HL-60/S4 treated with retinoic acid at 250 ng/mL for 4 days and 3 days (cell line): Measurements from ENCODE around the gene SLC1A2.

ENCODE experiments used
- in situ Hi-C: fragments of 300-500 bp; cut with MboI; formaldehyde crosslinking; loops from 2 replicates; pipeline ENCODE4 v1.7.0; 2022; ENCODE audit warnings: low sequenced_read_pairs

SLC1A2 gene

GRCh38 chr11:35355102-35355749 is 64.1 kb downstream of the SLC1A2 start:
- in situ Hi-C loops = no loop called here

GRCh38 chr11:35354644-35355043 is 64.7 kb downstream of the SLC1A2 start:
- in situ Hi-C loops = no loop called here

- in situ Hi-C loops = no loop called here
Measured at GRCh38 chr11:35352077-35352888, 67.1 kb downstream of the SLC1A2 start.

- in situ Hi-C loops = no loop called here
Measured at GRCh38 chr11:35349897-35350296, 69.5 kb downstream of the SLC1A2 start.

- in situ Hi-C loops = no loop called here
Measured at GRCh38 chr11:35348898-35349687, 70.3 kb downstream of the SLC1A2 start.

- in situ Hi-C loops = no loop called here
Measured at GRCh38 chr11:35347921-35348331, 71.4 kb downstream of the SLC1A2 start.

- in situ Hi-C loops = no loop called here
Measured at GRCh38 chr11:35347173-35347878, 72.0 kb downstream of the SLC1A2 start.

GRCh38 chr11:35346472-35347156 is 72.7 kb downstream of the SLC1A2 start:
- in situ Hi-C loops = no loop called here

- in situ Hi-C loops = no loop called here
Measured at GRCh38 chr11:35344681-35345574, 74.4 kb downstream of the SLC1A2 start.

- in situ Hi-C loops = no loop called here
Measured at GRCh38 chr11:35343033-35343598, 76.2 kb downstream of the SLC1A2 start.

GRCh38 chr11:35340715-35341114 is 78.6 kb downstream of the SLC1A2 start:
- in situ Hi-C loops = no loop called here

- in situ Hi-C loops = no loop called here
Measured at GRCh38 chr11:35340071-35340470, 79.3 kb downstream of the SLC1A2 start.

- in situ Hi-C loops = no loop called here
Measured at GRCh38 chr11:35338921-35339320, 80.4 kb downstream of the SLC1A2 start.

GRCh38 chr11:35337914-35338305 is 81.4 kb downstream of the SLC1A2 start:
- in situ Hi-C loops = no loop called here

GRCh38 chr11:35337136-35337913 is 82.0 kb downstream of the SLC1A2 start:
- in situ Hi-C loops = no loop called here

GRCh38 chr11:35336726-35337125 is 82.6 kb downstream of the SLC1A2 start:
- in situ Hi-C loops = no loop called here

- in situ Hi-C loops = no loop called here
Measured at GRCh38 chr11:35335226-35335625, 84.1 kb downstream of the SLC1A2 start.

GRCh38 chr11:35334385-35335090 is 84.8 kb downstream of the SLC1A2 start:
- in situ Hi-C loops = no loop called here
